HG02870 (cell line): ENCODE results near the gene SIK1.

Experiments
- ATAC-seq: cut with Tn5 transposase; IDR thresholded peaks from one replicate; pipeline ENCODE4 v1.9.1; 2021; ENCODE audit warnings: mild to moderate bottlenecking, moderate library complexity; ENCODE audit not compliant: unreplicated experiment

The SIK1 gene

GRCh38 chr21:43369124-43369523, 57.8 kb downstream of the SIK1 start:
- ATAC-seq: no peak

GRCh38 chr21:43368685-43369084, 58.2 kb downstream of the SIK1 start:
- no peak for ATAC-seq

DNA sequence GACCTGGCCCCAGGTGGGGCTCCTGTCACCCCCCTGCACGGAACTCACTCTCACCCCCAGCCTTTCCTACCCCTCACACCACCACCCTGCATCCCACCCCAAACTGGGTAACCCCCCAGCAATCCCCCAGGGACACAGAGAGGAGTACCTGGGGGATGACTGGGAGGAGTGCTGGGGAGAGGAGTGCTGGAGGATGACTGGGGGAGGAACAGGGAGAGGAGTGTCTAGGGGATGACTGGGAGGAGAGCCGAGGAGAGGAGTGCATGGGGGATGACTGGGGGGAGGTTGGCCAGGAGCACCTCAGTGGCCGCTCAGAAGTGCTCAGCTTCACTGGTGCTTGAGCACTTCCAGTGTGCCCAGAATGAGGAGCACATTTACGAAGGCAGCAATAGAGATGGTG, 59.1 kb downstream of the SIK1 start:
- no peak for ATAC-seq

DNA sequence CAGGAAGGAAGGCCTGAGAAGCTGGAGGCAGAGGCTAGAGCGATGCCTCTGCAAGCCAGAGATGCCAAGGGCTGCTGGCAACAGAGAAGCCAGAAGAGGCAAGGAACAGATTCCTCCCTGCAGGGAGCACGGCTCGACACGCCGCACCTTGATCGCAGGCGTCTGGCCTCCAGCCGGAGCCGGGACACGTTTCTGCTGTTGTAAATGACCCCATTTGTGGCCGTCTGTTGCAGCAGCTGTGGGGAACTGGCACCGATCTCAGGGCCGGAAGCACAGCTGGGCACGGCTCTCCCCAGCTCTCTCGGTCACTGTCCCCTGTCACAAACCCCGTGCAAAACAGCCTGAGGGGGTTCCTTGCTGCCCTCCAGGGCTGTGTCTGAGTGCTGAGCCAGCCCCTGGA, 59.6 kb downstream of the SIK1 start:
- no peak for ATAC-seq

DNA sequence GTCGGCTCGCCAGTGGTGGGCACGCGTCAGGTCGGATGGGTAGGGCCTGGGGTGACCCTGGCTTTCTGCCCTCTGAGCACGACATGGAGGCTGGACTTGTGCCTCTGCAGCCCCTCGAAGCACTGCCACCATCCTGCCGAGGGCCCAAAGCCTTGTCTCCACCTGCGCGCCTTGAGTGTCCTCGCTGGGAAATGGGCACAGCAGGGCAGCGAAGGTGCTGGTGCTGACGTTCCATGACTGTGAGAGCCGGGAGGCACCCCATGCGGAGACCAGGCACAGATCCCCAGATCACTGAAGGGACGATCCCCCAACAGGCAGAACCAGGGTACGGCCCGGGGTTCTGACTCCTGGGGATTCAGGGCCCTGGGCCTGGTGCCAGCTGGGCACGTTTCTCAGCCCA, 60.3 kb downstream of the SIK1 start:
- ATAC-seq: no peak

DNA sequence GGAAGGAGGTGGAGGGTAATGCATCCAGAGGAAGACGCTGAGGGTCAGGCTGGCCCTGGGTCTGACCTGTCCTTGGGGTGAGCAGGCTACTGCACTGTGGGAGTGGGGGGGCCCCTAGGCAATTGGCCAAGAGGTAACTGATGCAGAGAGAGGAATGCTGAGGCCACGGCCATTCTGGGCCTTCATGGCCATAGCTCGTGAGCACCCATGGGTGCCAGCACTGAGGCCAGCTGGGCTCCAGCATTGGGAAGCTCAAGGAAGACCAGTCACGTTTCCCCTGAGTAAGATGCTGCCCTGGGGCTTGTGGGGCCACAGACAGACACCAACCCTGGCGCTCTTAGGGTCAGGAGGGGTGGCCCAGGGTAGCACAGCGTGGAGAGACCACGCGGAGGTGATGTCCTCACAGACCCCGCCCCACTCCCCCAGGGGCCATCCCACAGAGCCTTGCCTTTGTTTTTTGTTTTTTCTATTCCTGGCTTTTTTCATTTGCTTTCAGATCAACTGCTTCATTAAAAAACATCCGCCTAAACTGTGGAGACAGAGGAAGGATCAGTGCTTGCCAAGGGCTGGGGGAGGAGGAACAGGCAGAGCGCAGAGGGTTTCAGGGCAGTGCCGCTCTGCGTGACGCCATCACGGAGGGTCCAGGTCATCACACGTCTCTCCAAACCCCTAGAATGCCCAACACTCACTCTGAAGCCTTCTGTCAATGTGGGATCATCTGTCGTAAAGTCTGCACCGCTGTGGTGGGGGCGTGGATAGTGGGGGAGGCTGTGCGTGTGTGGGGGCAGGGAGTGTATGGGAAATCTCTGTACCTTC, 61.1 kb downstream of the SIK1 start:
- ATAC-seq: no peak

GRCh38 chr21:43364851-43365424, 62.0 kb downstream of the SIK1 start:
- no peak for ATAC-seq
